DND-41 (cell line): ENCODE measurements around the gene HOXC6.

Experiments used
- ATAC-seq: fragments of 200-7000 bp; cut with Tn5 transposase; 3 replicates; pipeline ENCODE4 v1.9.1; 2021; ENCODE audit warnings: low read depth; ENCODE audit not compliant: insufficient read depth
- DNase-seq: peaks from one replicate; pipeline ENCODE4 v3.0.0-alpha.2; 2020
- H2AFZ ChIP-seq: 2 replicates; pipeline ENCODE4 v1.6.0; 2012; ENCODE audit warnings: low read depth, low read length
- H3K27ac ChIP-seq: 2 replicates; pipeline ENCODE4 v1.5.1; 2012; ENCODE audit warnings: low read length, inconsistent platforms
- H3K27me3 ChIP-seq: fragments of 200-600 bp; sonication (generic); 2 replicates; pipeline ENCODE4 v1.6.0; 2012; ENCODE audit warnings: low read length, mild to moderate bottlenecking, inconsistent platforms; ENCODE audit not compliant: insufficient read depth, poor library complexity
- H3K36me3 ChIP-seq: 2 replicates; pipeline ENCODE4 v1.5.1; 2012; ENCODE audit warnings: low read length, inconsistent platforms; ENCODE audit not compliant: insufficient read depth
- H3K4me1 ChIP-seq: 2 replicates; pipeline ENCODE4 v1.5.1; 2012; ENCODE audit warnings: mild to moderate bottlenecking, low read length; ENCODE audit not compliant: insufficient read depth
- H3K4me2 ChIP-seq: 2 replicates; pipeline ENCODE4 v1.6.0; 2012; ENCODE audit warnings: mild to moderate bottlenecking, moderate library complexity, low read length, inconsistent platforms; ENCODE audit not compliant: insufficient read depth
- H3K4me3 ChIP-seq, 2 experiments: fragments of 200-600 bp in 1 of 2; shearing (Covaris generic) in 1 of 2; 2 replicates each; pipeline ENCODE4 v1.5.1; 2012 to 2016; ENCODE audit warnings: inconsistent platforms in 2 of 2, low read length in 2 of 2, mild to moderate bottlenecking in 2 of 2, low read depth in 1 of 2, moderate library complexity in 1 of 2
- H3K79me2 ChIP-seq: 2 replicates; pipeline ENCODE4 v1.6.0; 2012; ENCODE audit warnings: low read length, inconsistent platforms; ENCODE audit not compliant: insufficient read depth
- H3K9ac ChIP-seq: 2 replicates; pipeline ENCODE4 v1.6.0; 2012; ENCODE audit warnings: low read depth, mild to moderate bottlenecking, inconsistent platforms, low read length, moderate library complexity
- H3K9me3 ChIP-seq: 2 replicates; pipeline ENCODE4 v1.5.1; 2012; ENCODE audit warnings: low read length, moderate library complexity, mild to moderate bottlenecking, inconsistent platforms; ENCODE audit not compliant: insufficient read depth, severe bottlenecking
- H4K20me1 ChIP-seq: 2 replicates; pipeline ENCODE4 v1.6.0; 2012; ENCODE audit warnings: low read length; ENCODE audit not compliant: insufficient read depth
- CTCF ChIP-seq: IDR thresholded peaks from 2 replicates; pipeline ENCODE4 v1.5.1; 2012; ENCODE audit warnings: borderline replicate concordance, low read length, moderate library complexity, mild to moderate bottlenecking; ENCODE audit not compliant: poor library complexity, severe bottlenecking; ENCODE audit errors: extremely low read depth
- EZH2 ChIP-seq: IDR thresholded peaks from 3 replicates; pipeline ENCODE4 v1.6.1; 2012; ENCODE audit warnings: borderline replicate concordance, low read depth, mild to moderate bottlenecking, moderate library complexity, low read length, inconsistent platforms; ENCODE audit not compliant: severe bottlenecking

The HOXC6 gene

DNA sequence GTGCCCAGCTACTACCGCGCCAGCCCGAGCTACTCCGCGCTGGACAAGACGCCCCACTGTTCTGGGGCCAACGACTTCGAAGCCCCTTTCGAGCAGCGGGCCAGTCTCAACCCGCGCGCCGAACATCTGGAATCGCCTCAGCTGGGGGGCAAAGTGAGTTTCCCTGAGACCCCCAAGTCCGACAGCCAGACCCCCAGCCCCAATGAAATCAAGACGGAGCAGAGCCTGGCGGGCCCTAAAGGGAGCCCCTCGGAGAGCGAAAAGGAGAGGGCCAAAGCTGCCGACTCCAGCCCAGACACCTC, 42.6 kb upstream of the HOXC6 start:
- H3K27me3 ChIP-seq = peaks cover 80% of the 10 kb centered on the region
- H3K4me1 ChIP-seq = peaks cover 13% of the 10 kb centered on the region
- no peak overlapping the region for H3K9ac ChIP-seq
- H4K20me1 ChIP-seq = no peaks in the 10 kb centered on the region
- H3K4me3 ChIP-seq = no peak overlapping the region
- no peak for DNase-seq
- TF ChIP-seq EZH2 = no peak
- no peak for ATAC-seq
- no peak overlapping the region for H2AFZ ChIP-seq
- H3K27ac ChIP-seq = no peak overlapping the region
- no peaks in the 10 kb centered on the region for H3K36me3 ChIP-seq
- H3K79me2 ChIP-seq = no peaks in the 10 kb centered on the region
- no peak overlapping the region for H3K4me2 ChIP-seq
- no peaks in the 10 kb centered on the region for H3K9me3 ChIP-seq

DNA sequence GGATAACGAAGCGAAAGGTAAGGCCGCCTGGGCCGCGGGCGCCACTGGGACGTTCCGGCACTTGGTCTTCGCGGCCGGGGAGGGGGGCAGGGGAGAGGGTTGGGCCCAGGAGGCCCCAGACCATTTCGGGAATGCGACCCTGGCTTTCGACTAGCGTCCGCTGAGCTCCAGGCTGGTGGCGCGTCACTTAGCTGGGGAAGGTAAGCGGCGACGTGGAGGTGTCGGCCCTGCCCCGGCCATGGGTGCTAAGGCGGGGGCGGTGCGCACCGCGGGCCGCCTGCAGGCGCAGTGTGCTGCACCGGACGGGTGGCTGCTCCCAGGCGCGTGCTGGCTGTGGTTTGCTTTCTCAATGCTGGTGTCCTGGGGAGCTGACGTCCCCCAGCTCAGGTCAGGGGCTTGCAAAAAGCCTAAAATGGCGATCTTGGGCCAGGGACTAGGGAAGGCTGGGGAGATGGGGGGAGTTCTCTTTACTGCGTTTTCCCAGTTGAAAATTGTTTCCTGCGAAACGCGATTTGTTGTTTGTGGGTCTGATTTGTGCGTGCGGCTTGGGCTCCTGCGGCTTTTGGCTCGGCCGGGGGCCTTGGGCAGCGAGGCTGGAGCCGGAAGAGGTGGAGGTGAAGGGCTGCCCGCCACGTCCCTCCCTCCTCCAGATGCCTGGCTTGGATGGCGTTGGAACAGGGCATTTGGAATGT, 42.1 kb upstream of the HOXC6 start:
- no peak for ATAC-seq
- Histone ChIP-seq H3K9me3 (no peaks in the 10 kb centered on the region), H2AFZ (no peak overlapping the region), H3K4me2 (no peak overlapping the region), H3K4me3 (no peak overlapping the region), H3K79me2 (no peaks in the 10 kb centered on the region), H3K27ac (no peak overlapping the region), H3K4me1 (peaks cover 13% of the 10 kb centered on the region), H4K20me1 (no peaks in the 10 kb centered on the region), H3K27me3 (peaks cover 80% of the 10 kb centered on the region), H3K36me3 (no peaks in the 10 kb centered on the region), H3K9ac (no peak overlapping the region)
- TF ChIP-seq EZH2 (no peak), CTCF (no peak)
- DNase-seq = no peak

DNA sequence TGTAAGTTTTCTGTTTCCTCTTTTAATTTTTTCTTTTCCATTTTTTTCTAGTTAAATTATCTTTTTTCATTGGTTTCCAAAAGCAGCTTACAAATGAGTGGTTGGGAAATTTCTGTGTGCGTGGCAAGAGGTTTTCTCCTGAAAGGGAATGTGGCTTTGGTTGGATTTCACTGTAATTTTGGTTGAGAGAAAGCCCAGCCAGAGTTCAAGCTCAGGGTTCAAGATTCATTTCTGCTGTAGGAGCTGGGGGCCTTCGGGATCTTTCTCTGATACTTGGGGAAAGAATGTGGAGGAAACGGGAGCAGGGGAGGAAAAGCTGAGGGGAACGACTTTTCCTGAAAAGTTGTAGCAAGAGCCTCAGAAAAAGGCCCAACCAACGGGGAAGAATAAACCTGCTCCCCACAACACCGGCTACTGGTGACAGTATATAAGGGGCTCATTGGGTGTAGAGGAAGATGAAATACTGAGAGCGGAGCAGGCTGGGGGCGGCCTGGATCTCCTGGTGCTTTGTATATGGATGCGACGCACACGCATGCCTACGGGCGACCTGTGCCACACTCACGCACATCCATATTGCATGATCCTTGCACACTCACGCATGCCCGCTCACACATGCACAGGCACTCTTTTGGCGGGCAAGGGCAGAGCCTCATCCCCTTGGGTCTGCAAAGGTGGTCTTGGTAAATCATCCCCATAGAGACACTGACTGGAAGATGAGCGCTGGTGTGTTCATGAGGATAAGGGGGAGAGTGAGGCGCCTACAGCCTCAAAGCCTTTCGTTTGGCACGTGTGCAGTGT, 41.4 kb upstream of the HOXC6 start:
- DNase-seq (no peak), ATAC-seq (no peak)
- H3K27ac ChIP-seq = no peak overlapping the region
- no peak overlapping the region for H3K9ac ChIP-seq
- H3K9me3 ChIP-seq = no peaks in the 10 kb centered on the region
- H3K36me3 ChIP-seq = no peaks in the 10 kb centered on the region
- peaks cover 13% of the 10 kb centered on the region for H3K4me1 ChIP-seq
- no peak for TF ChIP-seq EZH2
- TF ChIP-seq CTCF = no peak
- no peak overlapping the region for H3K4me2 ChIP-seq
- no peak overlapping the region for H2AFZ ChIP-seq
- H3K27me3 ChIP-seq = peaks cover 80% of the 10 kb centered on the region
- no peak overlapping the region for H3K4me3 ChIP-seq
- H3K79me2 ChIP-seq = no peaks in the 10 kb centered on the region
- no peaks in the 10 kb centered on the region for H4K20me1 ChIP-seq

- TF ChIP-seq EZH2 (no peak), CTCF (no peak)
- no peaks in the 10 kb centered on the region for H3K79me2 ChIP-seq
- H3K4me3 ChIP-seq = no peak overlapping the region
- H3K9ac ChIP-seq = no peak overlapping the region
- no peaks in the 10 kb centered on the region for H3K36me3 ChIP-seq
- DNase-seq (no peak), ATAC-seq (no peak)
- H2AFZ ChIP-seq = no peak overlapping the region
- H3K9me3 ChIP-seq = no peaks in the 10 kb centered on the region
- H3K27ac ChIP-seq = no peak overlapping the region
- no peak overlapping the region for H3K4me2 ChIP-seq
- H3K4me1 ChIP-seq = peaks cover 13% of the 10 kb centered on the region
- no peaks in the 10 kb centered on the region for H4K20me1 ChIP-seq
- H3K27me3 ChIP-seq = peaks cover 79% of the 10 kb centered on the region
These were observed 40.4 kb upstream of the HOXC6 start for GRCh38 chr12:53987787-53988230.
